Measurements from ENCODE around the gene ITLN1.
"Not testable (repeated sequence)": the region's sequence is repeated elsewhere in the genome, so short reads cannot be mapped to it uniquely, and the experiment has no call there.

The ITLN1 gene

DNA sequence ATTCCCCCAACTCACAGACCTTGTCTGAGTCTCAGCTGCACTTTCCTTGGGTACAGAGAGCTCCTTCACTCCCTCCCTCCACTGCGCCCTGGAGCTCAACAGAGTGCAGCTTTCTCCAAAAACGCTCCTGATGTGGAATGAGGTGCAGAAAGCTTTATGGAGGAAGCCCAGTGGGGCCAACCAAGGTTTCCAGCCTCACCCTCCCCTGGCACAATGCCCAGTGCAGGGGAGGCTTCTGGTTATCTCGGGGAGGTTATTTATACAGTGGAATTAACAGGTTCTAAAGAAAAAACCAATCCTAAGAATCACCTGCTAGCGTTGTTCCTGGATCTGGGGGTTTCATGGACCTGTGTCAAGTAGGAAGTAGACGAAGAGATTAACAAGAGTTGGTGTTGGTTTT, at the start of gene ITLN1:
Gene ITLN1 (minus strand): TSS at position 139 of the 400 bp plus-strand sequence. CDS start 303 bp downstream, outside the sequence.
- Mint-ChIP-seq H3K36me3 (ENCODE audit: low read depth) (no peaks in the 10 kb centered on the region), H3K4me1 (no peaks in the 10 kb centered on the region), H3K4me3 (no peak within 1 kb of the TSS), H3K27ac (no peak within 1 kb of the TSS), H3K27me3 (ENCODE audit: low read depth) (no peaks in the 10 kb centered on the region), H3K9me3 (no peaks in the 10 kb centered on the region)
- TF ChIP-seq, protein P1, sequence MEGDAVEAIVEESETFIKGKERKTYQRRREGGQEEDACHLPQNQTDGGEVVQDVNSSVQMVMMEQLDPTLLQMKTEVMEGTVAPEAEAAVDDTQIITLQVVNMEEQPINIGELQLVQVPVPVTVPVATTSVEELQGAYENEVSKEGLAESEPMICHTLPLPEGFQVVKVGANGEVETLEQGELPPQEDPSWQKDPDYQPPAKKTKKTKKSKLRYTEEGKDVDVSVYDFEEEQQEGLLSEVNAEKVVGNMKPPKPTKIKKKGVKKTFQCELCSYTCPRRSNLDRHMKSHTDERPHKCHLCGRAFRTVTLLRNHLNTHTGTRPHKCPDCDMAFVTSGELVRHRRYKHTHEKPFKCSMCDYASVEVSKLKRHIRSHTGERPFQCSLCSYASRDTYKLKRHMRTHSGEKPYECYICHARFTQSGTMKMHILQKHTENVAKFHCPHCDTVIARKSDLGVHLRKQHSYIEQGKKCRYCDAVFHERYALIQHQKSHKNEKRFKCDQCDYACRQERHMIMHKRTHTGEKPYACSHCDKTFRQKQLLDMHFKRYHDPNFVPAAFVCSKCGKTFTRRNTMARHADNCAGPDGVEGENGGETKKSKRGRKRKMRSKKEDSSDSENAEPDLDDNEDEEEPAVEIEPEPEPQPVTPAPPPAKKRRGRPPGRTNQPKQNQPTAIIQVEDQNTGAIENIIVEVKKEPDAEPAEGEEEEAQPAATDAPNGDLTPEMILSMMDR (IDR thresholded peaks at IDR 0.05; ENCODE audit: unreplicated experiment in 3 of 3), result no peak

GRCh38 chr1:160933305-160933704, 48.3 kb upstream of the ITLN1 start:
- H3K36me3 Mint-ChIP-seq (ENCODE audit: low read depth); H3K27me3 Mint-ChIP-seq (ENCODE audit: low read depth); H3K4me1 Mint-ChIP-seq; H3K4me3 Mint-ChIP-seq: not testable (repeated sequence)
- H3K9me3 Mint-ChIP-seq, result peaks cover 15% of the 10 kb centered on the region
- H3K27ac Mint-ChIP-seq, result peak overlapping the region in 1 of 3 experiments; percentile 74

DNA sequence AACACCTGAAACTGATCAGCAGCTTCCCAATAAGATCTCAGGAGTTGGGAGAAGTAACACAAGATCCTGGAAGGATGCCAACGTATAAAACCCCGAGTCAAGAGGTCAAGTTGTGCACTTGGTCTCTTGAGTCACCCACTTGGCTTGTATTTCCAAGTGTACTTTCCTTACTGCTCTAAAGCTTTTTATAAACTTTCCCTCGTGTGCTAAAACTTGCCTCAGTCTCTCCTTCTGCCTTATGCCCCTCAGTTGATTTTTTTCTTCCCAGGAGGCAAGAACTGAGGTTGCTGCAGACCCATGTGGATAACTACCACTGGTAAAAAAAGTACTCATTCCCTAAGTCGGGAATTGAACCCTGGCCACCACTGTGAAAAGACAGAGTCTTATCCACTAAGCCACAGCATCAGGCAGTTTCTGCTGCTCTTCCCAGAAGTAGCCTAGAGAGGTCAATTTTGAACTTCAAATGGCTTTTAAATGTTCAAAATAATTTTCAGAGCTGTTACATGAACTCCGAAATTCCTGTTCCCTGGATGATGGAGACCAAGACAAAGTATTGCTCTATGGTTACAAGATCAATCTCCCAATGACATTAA, 40.8 kb upstream of the ITLN1 start:
- TF ChIP-seq, protein P1 (IDR thresholded peaks at IDR 0.05; ENCODE audit: unreplicated experiment in 3 of 3), result no peak
- H3K4me3 Mint-ChIP-seq, result no peak overlapping the region
- peak overlapping the region in 1 of 3 experiments; percentile 76 for H3K27ac Mint-ChIP-seq
- peaks cover 8% of the 10 kb centered on the region for H3K36me3 Mint-ChIP-seq (ENCODE audit: low read depth)
- peaks cover 31% of the 10 kb centered on the region for H3K9me3 Mint-ChIP-seq
- no peaks in the 10 kb centered on the region for H3K4me1 Mint-ChIP-seq
- H3K27me3 Mint-ChIP-seq (ENCODE audit: low read depth), result no peaks in the 10 kb centered on the region

DNA sequence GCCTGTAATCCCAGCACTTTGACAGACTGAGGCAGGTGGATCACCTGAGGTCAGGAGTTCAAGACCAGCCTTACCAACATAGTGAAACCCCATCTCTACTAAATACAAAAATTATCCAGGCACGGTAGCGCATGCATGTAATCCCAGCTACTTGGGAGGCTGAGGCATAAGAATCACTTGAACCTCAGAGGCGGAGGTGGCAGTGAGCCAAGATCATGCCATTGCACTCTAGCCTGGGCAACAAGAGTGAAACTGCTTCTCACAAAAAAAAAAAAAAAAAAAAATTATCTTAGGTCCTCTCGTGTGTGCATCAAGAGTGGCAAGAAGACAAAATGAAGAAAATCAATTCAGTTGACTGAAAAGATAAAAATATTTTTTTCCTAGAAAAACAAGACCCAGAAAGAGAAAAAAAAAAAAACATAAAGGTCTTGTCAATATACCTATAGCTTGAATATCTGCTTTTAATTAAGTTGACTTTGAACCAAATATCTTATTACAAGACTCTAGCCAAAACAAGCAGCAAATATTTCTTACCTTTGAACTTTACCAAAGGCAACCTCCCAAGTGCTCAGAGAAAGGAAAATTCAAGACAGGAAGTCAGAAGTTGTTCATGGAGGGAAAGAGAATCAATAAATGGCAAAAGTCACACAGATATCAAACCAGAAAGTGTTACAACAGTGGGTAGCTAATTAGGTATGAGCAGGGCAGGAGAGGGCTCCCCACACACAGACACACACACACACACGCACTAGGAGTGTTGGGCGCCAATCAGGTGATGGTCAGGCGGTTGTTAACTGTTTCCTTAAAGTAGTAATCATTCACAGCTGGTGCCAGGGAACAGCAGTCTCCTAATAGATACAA, 40.0 kb upstream of the ITLN1 start:
- H3K36me3 Mint-ChIP-seq (ENCODE audit: low read depth), result peaks cover 8% of the 10 kb centered on the region
- H3K27ac Mint-ChIP-seq, result peak overlapping the region in 1 of 3 experiments; percentile 76
- peaks cover 32% of the 10 kb centered on the region for H3K9me3 Mint-ChIP-seq
- H3K27me3 Mint-ChIP-seq (ENCODE audit: low read depth), result no peaks in the 10 kb centered on the region
- H3K4me3 Mint-ChIP-seq, result no peak overlapping the region
- H3K4me1 Mint-ChIP-seq, result no peaks in the 10 kb centered on the region
- TF ChIP-seq, protein P1 (IDR thresholded peaks at IDR 0.05; ENCODE audit: unreplicated experiment in 3 of 3), result no peak

DNA sequence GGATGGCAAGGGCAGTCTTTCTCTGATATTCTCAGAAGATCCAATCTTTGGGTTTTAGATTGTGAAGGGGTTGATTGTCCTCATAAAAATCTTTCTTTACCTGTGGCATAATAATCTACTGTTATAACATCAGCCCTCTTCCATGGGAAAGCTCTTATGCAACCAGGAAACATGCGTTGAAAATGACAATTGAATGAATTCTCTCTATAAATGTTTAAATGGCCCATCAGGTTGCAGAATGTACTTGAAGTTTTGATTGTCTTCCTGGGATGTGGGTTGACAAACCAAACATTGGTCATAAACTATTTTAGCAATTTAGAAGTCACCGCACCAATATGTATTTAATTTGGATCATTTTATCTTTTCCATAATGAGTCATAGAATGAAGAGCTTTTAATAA, 31.7 kb upstream of the ITLN1 start:
- no peaks in the 10 kb centered on the region for H3K36me3 Mint-ChIP-seq (ENCODE audit: low read depth)
- TF ChIP-seq, protein P1 (IDR thresholded peaks at IDR 0.05; ENCODE audit: unreplicated experiment in 3 of 3), result no peak
- H3K9me3 Mint-ChIP-seq, result peaks cover 5% of the 10 kb centered on the region
- peaks cover 8% of the 10 kb centered on the region for H3K27me3 Mint-ChIP-seq (ENCODE audit: low read depth)
- H3K4me3 Mint-ChIP-seq, result no peak overlapping the region
- no peak overlapping the region for H3K27ac Mint-ChIP-seq
- no peaks in the 10 kb centered on the region for H3K4me1 Mint-ChIP-seq

DNA sequence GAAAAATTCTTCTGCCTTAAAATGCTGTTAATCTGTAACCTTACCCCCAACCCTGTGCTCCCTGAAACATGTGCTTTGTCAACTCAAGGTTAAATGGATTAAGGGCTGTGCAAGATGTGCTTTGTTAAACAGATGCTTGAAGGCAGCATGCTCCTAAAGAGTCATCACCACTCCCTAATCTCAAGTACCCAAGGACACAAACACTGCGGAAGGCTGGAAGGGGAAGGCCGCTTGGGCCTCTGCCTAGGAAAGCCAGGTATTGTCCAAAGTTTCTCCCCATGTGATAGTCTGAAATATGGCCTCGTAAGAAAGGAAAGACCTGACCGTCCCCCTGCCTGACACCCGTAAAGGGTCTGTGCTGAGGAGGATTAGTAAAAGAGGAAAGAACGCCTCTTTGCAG, 28.2 kb upstream of the ITLN1 start:
- not testable (repeated sequence) for H3K9me3 Mint-ChIP-seq; H3K27me3 Mint-ChIP-seq (ENCODE audit: low read depth); H3K27ac Mint-ChIP-seq; H3K4me3 Mint-ChIP-seq; H3K36me3 Mint-ChIP-seq (ENCODE audit: low read depth); H3K4me1 Mint-ChIP-seq

DNA sequence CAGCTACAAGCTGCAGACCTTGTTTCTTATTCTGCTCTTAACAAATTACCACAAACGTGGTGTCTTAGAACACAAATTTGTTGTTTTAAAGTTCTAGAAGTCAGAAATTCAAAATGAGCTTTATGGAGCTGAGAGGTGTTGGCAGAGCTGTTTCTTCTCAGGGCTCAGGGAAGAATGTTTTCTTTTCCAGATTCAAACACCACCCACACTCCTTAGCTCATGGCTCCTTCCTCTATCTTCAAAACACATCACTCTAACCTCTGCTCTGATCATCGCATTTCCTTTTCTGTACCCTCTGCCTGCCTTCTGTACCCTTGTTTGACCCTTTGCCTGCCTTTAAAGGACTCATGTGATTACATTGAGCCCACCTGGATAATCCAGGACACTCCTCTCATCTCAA, 26.9 kb upstream of the ITLN1 start:
- Mint-ChIP-seq H3K9me3 (no peaks in the 10 kb centered on the region), H3K4me1 (no peaks in the 10 kb centered on the region), H3K27ac (no peak overlapping the region), H3K36me3 (ENCODE audit: low read depth) (no peaks in the 10 kb centered on the region), H3K4me3 (no peak overlapping the region), H3K27me3 (ENCODE audit: low read depth) (no peaks in the 10 kb centered on the region)
- TF ChIP-seq, protein P1 (IDR thresholded peaks at IDR 0.05; ENCODE audit: unreplicated experiment in 3 of 3), result no peak

All from nephron (organoid).